Right atrium auricular region (tissue), 2 donors: ENCODE measurements around the gene RAG2. TPM values are rescaled to one million over a fixed set of nuclear protein-coding genes. Genes with fewer than 3 reads are reported as not detected.

ENCODE experiments used
- DNase-seq: peaks from one replicate; pipeline ENCODE4 v3.0.0-alpha.2; 2019; ENCODE audit warnings: low spot score
- H3K27ac ChIP-seq, 2 donors: fragments of 200-600 bp; sonication (generic); 1 replicate in 1 of 2; 2 replicates in 1 of 2; pipeline ENCODE4 v1.5.1; 2016 to 2019
- H3K27me3 ChIP-seq, 2 donors: fragments of 200-600 bp; sonication (generic); one replicate each; pipeline versions ENCODE4 v1.5.1 to v1.6.0; 2017 to 2019
- H3K36me3 ChIP-seq: fragments of 200-600 bp; sonication (generic); one replicate; pipeline ENCODE4 v1.5.1; 2016
- H3K4me1 ChIP-seq, 2 donors: fragments of 200-600 bp; sonication (generic); one replicate each; pipeline versions ENCODE4 v1.5.1 to v1.6.0; 2017 to 2019
- H3K4me3 ChIP-seq, 2 donors: fragments of 200-600 bp; sonication (generic); 1 replicate in 1 of 2; 2 replicates in 1 of 2; pipeline ENCODE4 v1.5.1; 2017 to 2019; ENCODE audit warnings: mild to moderate bottlenecking in 1 of 2, moderate library complexity in 1 of 2
- H3K9me3 ChIP-seq, 2 donors: fragments of 200-600 bp; sonication (generic); one replicate each; pipeline ENCODE4 v1.5.1; 2019
- CTCF ChIP-seq, 2 donors: fragments of 200-600 bp; sonication (generic); IDR thresholded peaks; one replicate each; pipeline ENCODE4 v1.5.1; 2019; ENCODE audit warnings: antibody characterized with exemption in 2 of 2
- total RNA-seq, 2 donors: library from RNA; depleted of rRNA; stranded (reverse); fragments of >200 nt; gene quantifications; one replicate each; pipeline ENCODE4 v1.1.0, GENCODE V29; 2016

The RAG2 gene
- total RNA-seq: not detected

GRCh38 chr11:36598051-36598450 lies at the start of gene RAG2:
Gene RAG2 (minus strand): TSS chr11:36598236. CDS start chr11:36594168, 4,068 bp downstream.
- DNase-seq: no peak
- Histone ChIP-seq H3K27me3 (no peaks in the 10 kb centered on the region), H3K36me3 (no peaks in the 10 kb centered on the region), H3K4me1 (peaks cover 0 to 13% of the 10 kb centered on the region in 2 donors), H3K9me3 (no peaks in the 10 kb centered on the region), H3K4me3 (no peak within 1 kb of the TSS), H3K27ac (no peak within 1 kb of the TSS)
- TF ChIP-seq CTCF (IDR thresholded peaks at IDR 0.05): no peak

DNA sequence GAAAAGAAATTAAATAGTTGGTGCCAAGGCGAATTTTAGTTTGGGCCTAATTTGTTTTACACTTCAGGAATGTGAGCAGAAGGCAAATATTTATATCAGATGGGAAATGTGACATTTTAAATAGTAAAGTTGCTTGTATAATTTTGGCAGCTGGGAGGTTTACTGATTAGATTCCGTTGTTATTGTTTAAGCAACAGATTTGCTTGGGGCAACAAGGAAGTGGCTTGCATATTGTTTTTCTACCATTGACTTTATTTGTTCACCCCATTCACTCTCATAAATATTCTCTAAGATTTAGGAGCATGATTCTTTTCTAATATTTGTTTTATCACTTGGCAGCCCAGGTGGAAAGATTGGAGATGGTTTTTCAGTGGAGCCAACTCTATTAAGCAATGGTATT lies 40.5 kb upstream of the RAG2 start:
- DNase-seq: no peak
- Histone ChIP-seq H3K4me1 (no peaks in the 10 kb centered on the region), H3K27ac (no peak overlapping the region)

GRCh38 chr11:36635066-36635862 lies 37.2 kb upstream of the RAG2 start:
- Histone ChIP-seq H3K27me3 (no peaks in the 10 kb centered on the region), H3K27ac (no peak overlapping the region), H3K9me3 (no peaks in the 10 kb centered on the region), H3K4me3 (no peak overlapping the region), H3K4me1 (no peaks in the 10 kb centered on the region), H3K36me3 (no peaks in the 10 kb centered on the region)
- no peak for TF ChIP-seq CTCF (IDR thresholded peaks at IDR 0.05)
- no peak for DNase-seq

More for the DNA sequence above, 40.5 kb upstream of the RAG2 start:
- no peaks in the 10 kb centered on the region for H3K36me3 ChIP-seq
- no peak overlapping the region for H3K4me3 ChIP-seq
- TF ChIP-seq CTCF (IDR thresholded peaks at IDR 0.05): no peak
- no peaks in the 10 kb centered on the region for H3K9me3 ChIP-seq
- no peaks in the 10 kb centered on the region for H3K27me3 ChIP-seq

GRCh38 chr11:36631774-36632173 lies 33.7 kb upstream of the RAG2 start:
- no peak overlapping the region for H3K4me3 ChIP-seq
- no peak for TF ChIP-seq CTCF (IDR thresholded peaks at IDR 0.05)
- H3K36me3 ChIP-seq: no peaks in the 10 kb centered on the region
- H3K27ac ChIP-seq: no peak overlapping the region
- no peak for DNase-seq
- H3K4me1 ChIP-seq: no peaks in the 10 kb centered on the region
- H3K27me3 ChIP-seq: no peaks in the 10 kb centered on the region
- no peaks in the 10 kb centered on the region for H3K9me3 ChIP-seq

DNA sequence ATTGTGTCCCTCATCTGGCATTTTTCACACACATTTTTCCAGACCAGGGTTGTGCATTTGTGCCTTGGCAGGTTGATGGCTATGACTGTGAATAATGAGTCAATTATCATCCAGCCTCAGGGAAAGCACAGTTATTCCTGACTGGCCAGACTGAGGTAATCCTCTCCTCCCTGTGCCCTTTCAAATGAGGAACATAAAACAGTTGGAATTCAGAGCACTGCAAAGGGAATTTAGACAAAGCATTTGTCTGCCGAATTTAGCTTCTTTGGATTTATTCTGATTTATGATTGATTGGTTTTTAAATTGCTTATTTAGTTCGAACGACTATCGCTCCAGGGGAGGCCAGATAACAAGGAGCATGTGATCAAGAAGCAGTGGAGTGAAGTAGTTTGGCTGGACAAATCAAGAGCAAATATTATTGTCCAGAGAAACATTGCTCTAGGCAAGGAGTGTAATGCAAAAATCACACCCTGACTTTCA lies 30.8 kb upstream of the RAG2 start:
- H3K4me3 ChIP-seq: no peak overlapping the region
- no peaks in the 10 kb centered on the region for H3K36me3 ChIP-seq
- no peaks in the 10 kb centered on the region for H3K4me1 ChIP-seq
- H3K27ac ChIP-seq: no peak overlapping the region
- H3K27me3 ChIP-seq: no peaks in the 10 kb centered on the region
- H3K9me3 ChIP-seq: no peaks in the 10 kb centered on the region
- TF ChIP-seq CTCF (IDR thresholded peaks at IDR 0.05): no peak
- no peak for DNase-seq
